ENCODE measurements around the gene AP1M1. TPM values are rescaled to one million over a fixed set of nuclear protein-coding genes. Genes with fewer than 3 reads are reported as not detected.

Gene AP1M1
- polyA plus RNA-seq, 3 donors: 22.2 to 92.6 (median 55.8) TPM

DNA sequence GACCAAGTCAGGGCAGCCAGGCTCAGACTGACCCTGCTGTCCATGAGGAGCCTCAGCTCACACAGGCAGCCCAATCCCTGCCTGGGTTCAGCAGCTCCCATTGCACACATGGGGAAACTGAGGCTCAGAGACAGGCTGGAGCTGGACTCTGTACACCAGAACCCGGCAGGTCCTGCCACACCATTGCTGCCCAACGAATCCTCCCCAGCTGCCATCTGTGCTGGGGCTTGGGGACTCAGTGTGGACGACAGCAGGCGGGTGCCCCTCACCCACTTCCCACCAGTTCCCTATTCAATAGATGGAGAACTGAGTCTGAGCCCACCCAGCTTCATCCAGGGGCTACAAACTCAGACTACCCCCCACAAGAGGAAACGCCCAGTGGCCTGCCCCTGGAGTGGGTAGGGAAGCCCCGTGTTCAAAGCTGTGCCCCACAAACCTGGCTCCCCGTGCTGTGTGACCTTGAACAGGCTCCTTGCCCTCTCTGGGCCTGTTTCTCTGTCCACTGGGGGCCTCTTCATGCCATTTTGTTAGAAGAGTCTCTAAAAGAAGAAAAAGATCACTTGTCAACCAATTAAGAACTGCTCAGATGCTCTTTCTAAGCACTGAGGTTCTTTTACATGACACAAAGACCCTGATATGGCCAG, 50.8 kb downstream of the AP1M1 start:
- H3K27ac ChIP-seq (ENCODE audit: low read depth, low read length): no peak overlapping the region

DNA sequence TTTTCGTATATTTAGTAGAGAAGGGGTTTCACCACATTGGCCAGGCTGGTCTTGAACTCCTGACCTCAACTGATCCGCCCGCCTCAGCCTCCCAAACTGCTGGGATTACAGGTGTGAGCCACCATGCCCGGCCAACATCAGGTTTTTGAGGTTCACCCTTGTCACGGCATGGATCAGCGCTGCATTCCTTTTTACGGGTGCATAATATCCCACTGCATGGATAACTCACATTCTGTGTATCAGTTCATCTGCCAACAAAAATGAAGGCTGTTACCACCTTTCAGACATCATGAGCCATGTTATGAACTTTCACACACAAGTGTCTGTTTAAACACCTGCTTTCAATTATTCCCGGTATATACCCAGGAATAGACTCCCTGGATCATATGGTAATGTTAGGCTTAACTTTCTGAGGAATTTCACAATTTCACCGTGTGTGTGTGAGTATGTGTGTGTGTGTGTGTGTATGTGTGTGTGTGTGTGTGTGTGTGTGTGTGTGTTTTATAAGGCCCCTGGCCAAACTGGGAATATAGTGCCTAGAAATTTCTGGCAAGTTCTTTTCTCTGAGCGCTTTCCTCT, 52.2 kb downstream of the AP1M1 start:
- H3K27ac ChIP-seq (ENCODE audit: low read depth, low read length): no peak overlapping the region
- 86 to 90% (median 86%) methylated on average over 10 of the region's 10 CpGs for WGBS, 3 donors

More for the DNA sequence above, 50.8 kb downstream of the AP1M1 start:
- WGBS, 3 donors: 74 to 91% (median 84%) methylated on average over 7 of the region's 7 CpGs

DNA sequence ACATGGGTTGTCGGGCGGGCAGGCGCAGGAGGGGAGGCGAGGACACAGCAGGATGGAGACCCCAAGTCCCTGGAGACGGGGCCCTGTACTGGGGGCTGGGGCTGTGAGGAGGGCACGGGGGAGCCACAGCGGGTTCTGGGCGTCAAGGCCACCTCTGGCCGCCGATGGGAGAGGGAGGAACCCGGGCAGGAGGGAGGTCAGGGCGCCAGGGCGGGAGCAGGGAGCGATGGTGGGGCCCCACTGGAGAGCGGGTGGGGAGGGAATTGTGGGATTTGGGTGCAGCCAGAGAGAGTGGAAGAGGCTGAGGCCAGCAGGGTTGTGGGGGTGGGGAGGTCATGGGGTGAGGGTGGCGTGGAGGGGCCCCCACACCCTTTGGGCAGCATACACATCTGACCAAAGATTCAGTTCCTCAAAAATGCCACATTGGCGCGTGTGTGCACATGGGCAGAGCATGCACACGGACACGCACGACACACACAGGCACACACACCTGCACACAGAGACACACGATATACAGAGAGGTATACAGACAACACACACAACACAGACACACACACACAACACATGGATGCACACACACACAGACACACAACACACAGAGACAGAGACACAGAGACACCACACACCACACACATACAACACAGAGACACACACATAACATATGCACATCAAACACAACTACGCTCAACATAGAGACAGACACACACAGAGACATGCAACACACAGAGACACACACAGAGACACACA, 54.9 kb downstream of the AP1M1 start:
- no peak overlapping the region for H3K27ac ChIP-seq (ENCODE audit: low read depth, low read length)
- 78 to 81% (median 78%) methylated on average over 22 to 23 of the region's 23 CpGs for WGBS, 3 donors

DNA sequence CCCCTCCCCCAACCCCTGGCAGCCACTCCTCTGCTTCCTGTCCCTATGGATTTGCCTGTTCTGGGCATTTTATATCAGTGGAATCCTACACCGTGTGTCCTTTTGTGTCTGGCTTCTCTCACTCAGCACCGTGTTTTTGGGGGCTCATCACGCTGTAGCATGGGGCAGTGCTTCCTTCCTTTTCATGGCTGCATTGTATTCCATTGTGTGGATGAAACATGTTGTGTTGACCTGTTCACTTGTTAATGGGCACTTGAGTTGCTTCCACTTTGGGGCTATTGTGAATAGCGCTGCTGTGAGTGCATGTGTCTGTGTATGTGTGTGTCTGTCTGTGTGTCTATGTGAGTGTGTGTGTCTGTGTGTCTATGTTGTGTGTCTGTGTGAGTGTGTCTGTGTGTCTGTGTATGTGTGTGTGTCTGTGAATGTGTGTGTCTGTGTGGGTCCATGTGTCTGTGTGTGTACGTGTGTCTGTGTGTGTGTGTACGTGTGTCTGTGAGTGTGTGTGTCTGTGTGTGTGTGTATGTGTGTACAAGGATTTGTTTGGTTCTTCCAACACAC, 57.2 kb downstream of the AP1M1 start:
- 80 to 94% (median 88%) methylated on average over 6 of the region's 6 CpGs for WGBS, 3 donors
- no peak overlapping the region for H3K27ac ChIP-seq (ENCODE audit: low read depth, low read length)

DNA sequence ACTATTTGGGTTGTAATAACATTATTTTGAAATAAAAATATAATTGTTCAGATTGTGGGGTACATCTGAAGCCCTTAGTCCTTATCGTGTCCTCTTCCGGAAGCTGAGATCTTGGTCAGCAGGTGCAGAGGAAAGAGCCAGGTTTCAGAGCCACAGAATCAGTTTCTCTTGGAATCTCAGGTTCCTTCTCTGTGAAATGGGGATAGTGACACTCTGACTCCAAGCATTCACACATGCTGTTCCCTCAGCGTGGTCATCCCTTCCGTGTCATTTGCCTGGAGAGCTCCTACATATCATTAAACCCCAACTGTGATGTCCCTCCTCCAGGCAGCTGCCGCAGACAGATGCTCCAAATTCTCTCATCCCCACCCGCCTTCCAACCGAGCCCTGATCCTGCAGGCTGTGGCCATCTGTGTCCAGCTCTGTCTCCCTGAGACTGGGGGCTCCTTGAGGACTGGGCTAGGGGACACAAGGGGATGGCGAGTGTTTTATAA, 59.8 kb downstream of the AP1M1 start:
- H3K27ac ChIP-seq (ENCODE audit: low read depth, low read length): no peak overlapping the region
- 88 to 98% (median 90%) methylated on average over 8 of the region's 8 CpGs for WGBS, 3 donors

DNA sequence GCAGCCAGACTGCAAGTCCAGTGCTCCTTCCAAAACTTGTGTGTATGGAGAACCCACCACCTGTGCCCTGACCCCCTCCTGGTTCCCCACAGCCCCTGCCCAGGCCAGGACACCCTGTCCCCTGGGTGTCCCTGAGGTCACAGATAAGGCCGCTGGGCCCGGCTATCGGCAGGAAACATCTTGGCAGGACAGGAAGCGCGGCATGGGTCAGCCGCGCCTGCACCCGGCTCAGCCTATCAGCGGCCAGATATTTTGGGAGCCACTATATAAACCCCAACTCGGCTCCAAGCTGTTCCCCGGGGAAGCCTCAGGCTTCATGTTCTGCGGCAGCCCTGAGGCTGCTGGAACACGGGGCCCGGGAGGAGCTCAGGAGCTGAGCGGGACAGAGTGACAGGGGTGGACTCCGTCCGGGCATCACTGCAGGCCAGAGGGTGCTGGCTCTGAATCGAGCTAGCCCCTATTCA, 60.8 kb downstream of the AP1M1 start:
- 29 to 66% (median 34%) methylated on average over 18 of the region's 18 CpGs for WGBS, 3 donors

DNA sequence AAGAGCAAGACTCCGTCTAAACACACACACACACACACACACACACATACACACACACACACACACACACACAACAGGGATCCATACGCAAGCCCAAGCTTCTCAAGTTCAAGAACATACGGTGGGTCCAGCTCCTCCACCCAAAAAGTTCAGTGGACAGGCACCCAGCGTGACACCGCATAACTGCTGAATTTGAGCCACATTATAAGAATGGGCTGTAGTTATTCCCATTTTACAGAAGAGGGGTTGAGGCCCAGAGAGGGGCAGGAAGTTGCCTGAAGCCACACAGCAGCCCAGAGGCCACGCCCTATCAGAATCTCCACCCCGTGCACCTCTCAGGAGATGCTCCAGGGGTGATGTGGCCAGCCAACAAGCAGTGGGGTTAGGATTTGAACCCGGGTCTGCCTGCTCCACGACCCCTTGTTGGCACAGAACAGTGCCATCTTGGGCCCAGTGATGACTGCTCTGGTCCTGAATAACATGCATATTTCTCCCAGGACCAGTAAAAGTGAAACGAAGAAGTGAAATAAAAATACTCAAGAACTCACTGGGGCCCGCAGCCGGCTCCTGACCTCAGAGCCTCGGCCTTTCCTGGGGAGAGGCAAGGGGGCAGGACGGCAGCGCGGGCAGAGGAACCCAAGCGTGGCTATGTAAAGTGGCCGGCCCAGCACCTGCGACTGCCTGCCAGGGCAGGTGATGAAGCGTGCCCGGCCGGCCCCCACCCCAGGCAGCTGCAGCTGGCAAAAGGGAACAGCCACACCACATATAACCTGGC, 61.9 kb downstream of the AP1M1 start:
- no peak overlapping the region for H3K27ac ChIP-seq (ENCODE audit: low read depth, low read length)
- 66 to 80% (median 69%) methylated on average over 22 of the region's 22 CpGs for WGBS, 3 donors

More for the DNA sequence above, 60.8 kb downstream of the AP1M1 start:
- H3K27ac ChIP-seq (ENCODE audit: low read depth, low read length): no peak overlapping the region

DNA sequence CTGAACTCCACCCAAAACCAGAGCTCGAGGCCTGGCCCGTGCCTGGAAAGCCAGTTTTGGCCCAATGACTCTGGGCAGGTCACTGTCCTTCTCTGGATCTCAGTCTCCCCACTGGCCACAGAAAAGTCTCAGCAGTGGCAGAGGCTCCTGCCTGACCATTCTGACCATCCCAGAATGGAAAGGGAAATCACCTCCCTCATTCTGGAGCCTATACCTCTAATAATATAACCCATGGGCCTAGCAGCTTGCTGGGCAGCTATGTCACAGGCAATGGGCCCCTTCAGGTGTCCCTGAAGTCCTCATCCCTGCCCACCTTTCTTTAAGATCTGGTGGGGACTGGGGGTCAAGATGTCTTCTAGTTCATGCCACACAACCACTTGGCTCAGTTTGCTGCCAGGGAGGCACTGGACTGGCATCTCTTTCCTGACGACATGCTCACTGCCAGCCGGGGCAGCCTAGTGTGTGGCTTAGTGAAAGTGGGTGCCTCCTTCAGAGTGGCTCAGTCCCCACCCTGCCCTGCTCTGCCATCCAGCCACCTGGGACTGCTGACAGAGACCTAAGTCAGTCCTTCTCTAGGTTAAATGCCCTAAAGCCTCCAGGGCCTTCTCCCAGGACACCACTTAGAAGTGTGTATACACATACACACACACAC, 62.6 kb downstream of the AP1M1 start:
- 74 to 82% (median 79%) methylated on average over 4 of the region's 4 CpGs for WGBS, 3 donors
- H3K27ac ChIP-seq (ENCODE audit: low read depth, low read length): no peak overlapping the region

DNA sequence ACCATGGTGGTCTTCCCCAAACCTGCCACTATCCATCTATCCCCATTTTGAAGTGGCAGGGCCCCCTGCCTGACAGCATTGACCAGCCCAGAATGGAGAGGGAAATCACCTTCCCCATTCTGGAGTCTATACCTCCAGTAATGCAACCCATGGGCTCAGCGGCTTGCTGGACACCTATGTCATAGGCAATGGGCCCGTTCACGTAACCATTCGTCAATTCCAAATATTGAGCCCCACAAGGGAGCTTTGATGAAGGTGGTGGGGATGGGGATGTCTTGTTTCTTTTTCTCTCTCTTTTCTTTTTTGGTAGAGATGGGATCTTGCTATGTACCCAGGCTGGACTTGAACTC, 63.1 kb downstream of the AP1M1 start:
- no peak overlapping the region for H3K27ac ChIP-seq (ENCODE audit: low read depth, low read length)

DNA sequence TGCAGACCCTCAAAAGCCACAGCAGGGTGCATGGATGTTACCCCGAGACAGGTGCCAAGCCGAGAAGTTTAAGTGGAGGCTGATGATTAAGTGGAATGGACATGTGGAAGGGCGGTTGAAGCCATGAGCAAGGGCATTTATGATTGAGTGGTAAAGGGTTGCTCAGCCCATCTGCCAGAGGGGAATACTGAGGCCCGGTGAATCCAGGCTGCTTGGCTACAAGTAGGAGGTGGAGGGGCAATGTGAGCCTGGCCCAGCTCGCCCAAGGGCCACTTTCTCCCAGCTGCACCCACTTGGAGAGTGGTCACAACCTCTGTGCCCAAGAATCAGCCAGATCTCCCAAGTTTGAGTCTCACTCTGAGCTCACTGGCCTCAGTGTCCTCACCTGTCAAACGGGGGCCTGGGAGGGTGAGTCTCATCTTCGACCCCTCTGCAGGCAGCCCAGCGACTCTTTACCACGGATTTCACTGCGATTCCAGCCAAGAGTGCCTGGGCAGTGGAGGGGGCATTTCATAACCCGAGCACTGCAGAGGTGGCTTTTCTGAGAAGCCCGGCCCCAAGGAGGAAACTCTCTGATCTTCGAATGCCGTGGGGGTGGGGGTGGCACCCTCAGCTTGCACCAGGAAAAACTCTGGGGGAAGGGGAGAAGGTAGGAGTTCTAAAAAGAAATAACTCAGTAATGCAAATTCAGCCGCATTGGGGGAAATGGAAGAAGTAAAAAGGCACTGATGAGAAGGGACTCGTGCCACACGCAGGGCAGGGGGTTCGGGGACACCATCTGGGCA, 64.1 kb downstream of the AP1M1 start:
- 50 to 63% (median 58%) methylated on average over 18 of the region's 18 CpGs for WGBS, 3 donors
- no peak overlapping the region for H3K27ac ChIP-seq (ENCODE audit: low read depth, low read length)

More for the DNA sequence above, 63.1 kb downstream of the AP1M1 start:
- WGBS, 3 donors: 94 to 97% (median 96%) methylated on average over 4 of the region's 4 CpGs

DNA sequence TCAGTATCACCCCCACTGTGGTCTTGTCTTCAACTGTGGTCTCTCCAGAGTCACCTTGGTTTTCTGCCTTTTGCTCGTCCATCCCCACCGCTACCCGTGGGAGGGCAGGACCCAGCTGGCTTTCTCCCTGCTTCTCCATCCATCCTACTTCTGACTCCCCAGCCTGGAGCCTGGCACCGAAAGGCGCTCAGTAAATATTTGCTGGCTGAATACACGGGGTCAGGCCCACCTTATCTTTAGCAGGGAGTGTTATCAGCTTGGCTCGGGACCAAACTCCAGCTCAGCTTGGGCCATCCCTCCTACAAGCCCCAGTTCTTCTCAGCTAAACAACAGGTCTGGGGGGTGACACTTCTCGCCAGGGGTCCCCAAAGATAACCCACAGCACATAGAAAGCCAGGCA, 64.9 kb downstream of the AP1M1 start:
- H3K27ac ChIP-seq (ENCODE audit: low read depth, low read length): no peak overlapping the region
- WGBS, 3 donors: 16 to 71% (median 71%) methylated on average over 8 of the region's 8 CpGs

DNA sequence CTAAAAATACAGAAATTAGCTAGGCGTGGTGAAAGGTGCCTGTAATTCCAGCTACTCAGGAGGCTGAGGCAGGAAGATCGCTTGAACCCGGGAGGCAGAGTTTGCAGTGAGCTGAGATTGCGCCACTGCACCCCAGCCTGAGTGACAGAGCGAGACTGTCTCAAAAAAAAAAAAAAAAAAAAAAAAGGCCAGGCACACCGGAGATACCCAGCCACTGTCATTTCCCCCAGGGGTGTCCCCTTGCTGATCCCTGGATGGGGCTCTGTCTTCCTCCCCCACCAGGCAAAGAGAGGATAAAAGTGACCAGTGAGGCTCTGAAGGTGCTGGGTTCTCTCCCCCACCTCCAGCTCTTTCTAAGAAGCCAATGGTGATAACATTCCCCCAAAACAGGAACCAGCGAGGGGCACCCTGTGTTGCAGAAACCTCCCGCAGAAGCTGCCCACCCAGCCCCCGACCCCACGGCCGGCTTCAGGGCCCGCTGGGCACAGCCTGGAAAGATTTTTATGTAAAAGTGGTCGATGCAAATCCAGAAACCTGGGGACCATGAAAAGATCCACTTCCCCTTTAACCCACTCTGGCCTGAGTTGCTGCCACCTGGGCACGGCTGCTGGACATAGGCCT, 65.5 kb downstream of the AP1M1 start:
- WGBS, 3 donors: 41 to 54% (median 53%) methylated on average over 14 of the region's 14 CpGs

DNA sequence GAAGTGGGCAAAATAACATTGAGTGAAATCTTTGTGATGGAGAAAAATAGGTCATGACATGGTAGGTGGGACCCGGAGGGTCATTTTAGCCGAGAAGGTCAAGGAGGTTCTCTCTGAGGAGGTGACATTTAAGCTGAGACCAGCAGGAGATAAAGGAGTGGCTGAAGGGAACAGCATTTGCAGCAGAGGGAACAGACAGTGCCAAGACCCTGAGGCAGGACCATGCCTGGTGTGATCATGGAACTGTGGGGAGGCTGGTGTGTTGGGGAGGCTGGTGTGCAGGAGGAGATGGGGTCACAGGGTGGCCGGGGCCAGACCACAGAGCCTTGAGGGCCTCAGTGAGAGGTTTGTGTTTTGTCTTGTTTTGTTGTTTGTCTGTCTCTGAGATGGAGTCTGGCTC, 67.5 kb downstream of the AP1M1 start:
- WGBS, 3 donors: 81 to 89% (median 86%) methylated on average over 3 of the region's 3 CpGs
- H3K27ac ChIP-seq (ENCODE audit: low read depth, low read length): no peak overlapping the region

More for the DNA sequence above, 65.5 kb downstream of the AP1M1 start:
- no peak overlapping the region for H3K27ac ChIP-seq (ENCODE audit: low read depth, low read length)

DNA sequence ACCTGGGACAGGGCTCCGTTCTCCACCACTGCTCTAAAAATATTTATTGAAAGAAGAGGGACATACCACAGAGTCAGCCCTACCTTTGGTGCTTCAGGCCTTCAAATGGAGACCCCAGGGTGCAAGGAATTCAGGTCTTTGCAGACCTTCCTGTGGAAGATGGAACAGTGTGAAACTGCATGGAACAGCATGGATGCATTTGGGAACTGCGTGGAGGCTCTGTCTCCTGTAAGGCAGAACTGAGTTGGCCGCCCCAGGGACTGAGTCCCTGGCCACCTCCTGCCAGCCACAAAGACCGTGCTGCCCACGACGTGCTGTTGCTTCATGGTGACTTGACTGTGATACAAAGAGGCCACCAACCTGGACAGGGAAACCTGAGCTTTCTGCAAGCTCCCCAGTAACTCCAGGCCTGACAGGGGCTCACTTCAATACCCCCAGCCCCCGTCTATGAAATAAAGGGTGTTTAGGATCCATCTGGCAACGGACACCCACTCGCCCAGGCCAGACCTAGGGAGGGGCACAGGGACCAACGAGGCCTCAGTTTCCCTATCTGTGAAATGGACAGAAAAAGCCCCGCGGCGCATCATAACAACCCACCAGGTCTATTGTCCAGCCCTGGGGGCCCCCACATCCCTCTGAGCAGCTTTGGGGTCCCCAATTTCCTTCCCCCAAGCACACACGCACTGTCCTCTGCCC, 68.3 kb downstream of the AP1M1 start:
- no peak overlapping the region for H3K27ac ChIP-seq (ENCODE audit: low read depth, low read length)
- WGBS, 3 donors: 92 to 94% (median 93%) methylated on average over 14 of the region's 14 CpGs

DNA sequence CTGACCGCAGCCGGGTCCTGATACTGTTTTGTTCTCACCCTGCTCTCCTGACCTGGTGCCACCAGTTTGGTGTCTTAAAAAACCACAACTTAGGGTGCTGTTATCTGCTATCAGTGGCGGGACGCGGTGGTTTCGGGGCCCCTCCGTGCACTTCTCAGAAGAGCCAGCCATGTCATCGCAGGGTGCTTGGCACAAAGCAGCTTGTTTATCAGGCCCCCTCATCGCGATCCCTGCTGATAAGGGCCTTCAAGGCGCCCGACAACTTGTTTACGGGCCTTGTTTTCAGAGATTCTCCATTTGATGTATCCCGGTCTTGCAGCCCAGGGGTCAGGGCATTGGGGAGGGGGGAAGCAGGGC, 68.9 kb downstream of the AP1M1 start:
- WGBS, 3 donors: 39 to 70% (median 67%) methylated on average over 14 of the region's 14 CpGs
- no peak overlapping the region for H3K27ac ChIP-seq (ENCODE audit: low read depth, low read length)

DNA sequence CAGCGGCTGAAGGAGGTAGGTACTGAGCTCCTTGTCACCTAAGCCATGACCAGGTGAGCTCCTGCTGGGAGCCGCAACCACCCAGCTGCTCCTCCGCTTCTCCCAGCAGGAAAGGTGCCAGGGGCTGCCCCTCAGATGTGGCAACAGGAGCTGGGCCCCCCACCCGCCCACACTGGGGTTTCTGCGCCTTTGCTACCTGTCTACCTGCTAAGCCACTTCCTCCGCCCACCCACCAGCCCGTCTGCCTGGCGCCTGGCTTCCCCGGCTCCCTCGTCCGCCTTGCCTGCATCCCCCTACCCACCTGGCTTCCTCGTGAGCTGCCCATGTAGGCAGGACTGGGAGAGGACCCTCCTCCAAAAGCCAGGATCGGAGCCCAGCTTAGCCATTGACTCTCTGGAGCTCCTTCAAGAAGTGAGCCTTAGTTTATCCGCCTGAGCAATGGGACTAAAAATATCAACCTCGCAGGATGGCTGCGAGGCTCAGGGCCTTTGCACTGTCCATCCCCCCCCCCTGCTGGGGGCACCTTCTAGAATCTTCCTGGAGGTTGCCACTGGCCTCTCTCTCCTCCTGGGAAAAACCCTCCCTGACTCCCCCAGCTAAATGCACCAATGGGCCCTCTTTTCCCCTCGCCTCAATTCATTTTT, 71.1 kb downstream of the AP1M1 start:
- H3K27ac ChIP-seq (ENCODE audit: low read depth, low read length): no peak overlapping the region
- WGBS, 3 donors: 87 to 92% (median 91%) methylated on average over 17 of the region's 17 CpGs

Measured in adipose tissue (tissue), 3 donors.